Adrenal gland (tissue), 5 donors: Measurements from ENCODE around the gene PXN.

Experiments
- POLR2A ChIP-seq, 2 donors: fragments of 450-650 bp; IDR thresholded peaks; one replicate each; pipeline ENCODE4 v1.6.1; 2017; ENCODE audit warnings: antibody characterized with exemption in 2 of 2, mild to moderate bottlenecking in 2 of 2, moderate library complexity in 1 of 2
- TF ChIP-seq, protein P1 (sequence below), 6 experiments: fragments of 450-650 bp in 4 of 6; fragments of 200-600 bp in 2 of 6; sonication (generic) in 1 of 6; IDR thresholded peaks; 1 replicate in 5 of 6; 2 replicates in 1 of 6; pipeline versions ENCODE4 v1.5.1 to v1.8.0; 2016 to 2021; ENCODE audit warnings: antibody characterized with exemption in 6 of 6, mild to moderate bottlenecking in 2 of 6, moderate library complexity in 1 of 6
- donor health status: DM: no; HTN: no; CAD: no.

DNA sequence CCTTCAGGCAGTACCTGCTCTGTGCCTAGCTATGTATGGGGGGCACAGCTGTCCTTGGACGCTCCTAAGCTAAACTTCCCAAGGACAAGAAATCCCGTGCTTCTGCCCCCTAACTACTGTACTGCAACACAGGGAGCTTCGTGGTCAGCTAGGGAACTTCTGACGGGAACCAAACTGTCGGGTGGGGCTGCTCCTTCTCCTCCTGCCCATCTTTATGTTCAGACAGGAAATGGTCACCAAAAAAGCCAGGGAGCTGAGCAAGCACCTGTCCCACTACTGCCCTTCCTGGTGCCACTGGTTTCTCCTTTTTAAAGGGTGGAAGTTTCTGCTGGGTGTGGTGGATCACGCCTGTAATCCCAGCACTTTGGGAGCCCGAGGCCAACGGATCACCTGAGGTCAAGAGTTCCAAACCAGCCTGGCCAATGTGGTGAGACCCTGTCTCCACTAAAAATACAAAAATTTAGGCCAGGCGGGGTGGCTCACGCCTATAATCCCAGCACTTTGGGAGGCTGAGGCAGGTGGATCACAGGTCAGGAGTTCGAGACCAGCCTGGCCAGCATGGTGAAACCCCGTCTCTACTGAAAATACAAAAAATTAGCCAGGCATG is 26.6 kb downstream of the PXN start:
- TF ChIP-seq POLR2A (IDR thresholded peaks at IDR 0.05) = no peak
- TF ChIP-seq, protein P1, sequence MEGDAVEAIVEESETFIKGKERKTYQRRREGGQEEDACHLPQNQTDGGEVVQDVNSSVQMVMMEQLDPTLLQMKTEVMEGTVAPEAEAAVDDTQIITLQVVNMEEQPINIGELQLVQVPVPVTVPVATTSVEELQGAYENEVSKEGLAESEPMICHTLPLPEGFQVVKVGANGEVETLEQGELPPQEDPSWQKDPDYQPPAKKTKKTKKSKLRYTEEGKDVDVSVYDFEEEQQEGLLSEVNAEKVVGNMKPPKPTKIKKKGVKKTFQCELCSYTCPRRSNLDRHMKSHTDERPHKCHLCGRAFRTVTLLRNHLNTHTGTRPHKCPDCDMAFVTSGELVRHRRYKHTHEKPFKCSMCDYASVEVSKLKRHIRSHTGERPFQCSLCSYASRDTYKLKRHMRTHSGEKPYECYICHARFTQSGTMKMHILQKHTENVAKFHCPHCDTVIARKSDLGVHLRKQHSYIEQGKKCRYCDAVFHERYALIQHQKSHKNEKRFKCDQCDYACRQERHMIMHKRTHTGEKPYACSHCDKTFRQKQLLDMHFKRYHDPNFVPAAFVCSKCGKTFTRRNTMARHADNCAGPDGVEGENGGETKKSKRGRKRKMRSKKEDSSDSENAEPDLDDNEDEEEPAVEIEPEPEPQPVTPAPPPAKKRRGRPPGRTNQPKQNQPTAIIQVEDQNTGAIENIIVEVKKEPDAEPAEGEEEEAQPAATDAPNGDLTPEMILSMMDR (IDR thresholded peaks at IDR 0.05) = no peak
